CD4-positive, alpha-beta T cell (primary cell): ENCODE data around the gene INPP5A. TPM values are rescaled to one million over a fixed set of nuclear protein-coding genes. Genes with fewer than 3 reads are reported as not detected.

ENCODE experiments used
- ATAC-seq: fragments of 200-7000 bp; cut with Tn5 transposase; one replicate; pipeline ENCODE4 v1.10.0; 2022; ENCODE audit warnings: mild to moderate bottlenecking; ENCODE audit not compliant: poor library complexity
- CTCF ChIA-PET: fragments of 350-600 bp; sonication (Branson Sonifier 250); formaldehyde crosslinking; loops from one replicate; lab custom pipeline; 2021; ENCODE audit warnings: antibody characterized with exemption, inconsistent platforms; lab: Charles Lee
- POLR2A ChIA-PET: fragments of 350-600 bp; sonication (Branson Sonifier 250); formaldehyde crosslinking; loops from one replicate; lab custom pipeline; 2021; ENCODE audit warnings: antibody characterized with exemption, inconsistent platforms; lab: Charles Lee
- DNase-seq, 14 experiments: peaks; one replicate each; pipeline ENCODE4 v3.0.0-alpha.2; 2013 to 2020; ENCODE audit warnings: mixed read lengths in 2 of 14
- H3K27ac ChIP-seq, 2 donors: one replicate each; pipeline versions ENCODE4 v1.5.1 to v1.7.0; 2013; ENCODE audit warnings: low read length in 2 of 2, low read depth in 1 of 2, mild to moderate bottlenecking in 1 of 2
- H3K27me3 ChIP-seq, 2 experiments: 1 replicate in 1 of 2; 2 replicates in 1 of 2; pipeline versions ENCODE4 v1.6.1 to v1.7.0; 2013; ENCODE audit warnings: low read length in 2 of 2, control low read depth in 1 of 2, mild to moderate bottlenecking in 1 of 2, moderate library complexity in 1 of 2; ENCODE audit not compliant: insufficient read depth in 2 of 2, control insufficient read depth in 1 of 2
- H3K36me3 ChIP-seq: one replicate; pipeline ENCODE4 v1.6.1; 2013; ENCODE audit warnings: low read length, control low read depth; ENCODE audit not compliant: insufficient read depth
- H3K4me1 ChIP-seq: one replicate; pipeline ENCODE4 v1.6.1; 2013; ENCODE audit warnings: low read length, control low read depth; ENCODE audit not compliant: insufficient read depth
- H3K4me3 ChIP-seq: one replicate; pipeline ENCODE4 v1.5.1; 2013; ENCODE audit warnings: mild to moderate bottlenecking, low read length, moderate library complexity
- H3K9me3 ChIP-seq, 2 experiments: 1 replicate in 1 of 2; 2 replicates in 1 of 2; pipeline versions ENCODE4 v1.6.1 to v1.7.0; 2013; ENCODE audit warnings: low read length in 2 of 2, mild to moderate bottlenecking in 2 of 2, control low read depth in 1 of 2, moderate library complexity in 1 of 2; ENCODE audit not compliant: control insufficient read depth in 1 of 2, insufficient read depth in 1 of 2
- H3K27ac Mint-ChIP-seq: one replicate; pipeline ENCODE4 v1.8.0; 2020; ENCODE audit warnings: mixed read lengths
- H3K27me3 Mint-ChIP-seq: one replicate; pipeline ENCODE4 v1.8.0; 2021; ENCODE audit warnings: mixed read lengths
- H3K36me3 Mint-ChIP-seq: one replicate; pipeline ENCODE4 v1.8.0; 2021; ENCODE audit warnings: low read depth, mixed read lengths
- H3K4me1 Mint-ChIP-seq: one replicate; pipeline ENCODE4 v1.8.0; 2021; ENCODE audit warnings: low read depth, mixed read lengths
- H3K4me3 Mint-ChIP-seq: one replicate; pipeline ENCODE4 v1.8.0; 2020; ENCODE audit warnings: mild to moderate bottlenecking, mixed read lengths
- H3K9me3 Mint-ChIP-seq: one replicate; pipeline ENCODE4 v1.8.0; 2020; ENCODE audit warnings: mixed read lengths
- CTCF ChIP-seq: fragments of 200-600 bp; IDR thresholded peaks from one replicate; pipeline ENCODE4 v1.8.0; 2022; ENCODE audit warnings: antibody characterized with exemption, mild to moderate bottlenecking
- intact Hi-C, 2 experiments: fragments of 100-400 bp; cut with DNase I in 1 of 2; cut with micrococcal nuclease in 1 of 2; formaldehyde crosslinking; loops; one replicate each; pipeline versions ENCODE4 v1.15.1 to v1.9.0; 2023 to 2025; cut with DNase I, micrococcal nuclease
- total RNA-seq, 174 experiments: library from RNA in 2 of 174; stranded (reverse) in 2 of 174; gene quantifications; one replicate each; pipeline ENCODE4 v1.2.3 and lab custom pipeline; 2021 to 2026

Gene INPP5A
- total RNA-seq, 2 experiments from 2014 or later = 22.0 to 24.8 TPM

GRCh38 chr10:132707121-132707775, 169.7 kb downstream of the INPP5A start:
- Histone ChIP-seq H3K9me3 (peaks cover 16 to 51% of the 10 kb centered on the region in 2 experiments), H3K27ac (no peak overlapping the region), H3K36me3 (peaks cover 17% of the 10 kb centered on the region), H3K4me1 (no peaks in the 10 kb centered on the region), H3K4me3 (no peak overlapping the region), H3K27me3 (no peaks in the 10 kb centered on the region)
- no peak for TF ChIP-seq CTCF
- Mint-ChIP-seq H3K36me3 (peaks cover 77% of the 10 kb centered on the region), H3K4me3 (no peak overlapping the region), H3K27me3 (no peaks in the 10 kb centered on the region), H3K9me3 (peaks cover 5% of the 10 kb centered on the region), H3K4me1 (no peaks in the 10 kb centered on the region), H3K27ac (no peak overlapping the region)
- intact Hi-C loops = no loop called here
- CTCF ChIA-PET = no interaction called here
- ATAC-seq (no peak), DNase-seq (peak in 1 of 14 experiments; percentile 1)
- POLR2A ChIA-PET = no interaction called here

DNA sequence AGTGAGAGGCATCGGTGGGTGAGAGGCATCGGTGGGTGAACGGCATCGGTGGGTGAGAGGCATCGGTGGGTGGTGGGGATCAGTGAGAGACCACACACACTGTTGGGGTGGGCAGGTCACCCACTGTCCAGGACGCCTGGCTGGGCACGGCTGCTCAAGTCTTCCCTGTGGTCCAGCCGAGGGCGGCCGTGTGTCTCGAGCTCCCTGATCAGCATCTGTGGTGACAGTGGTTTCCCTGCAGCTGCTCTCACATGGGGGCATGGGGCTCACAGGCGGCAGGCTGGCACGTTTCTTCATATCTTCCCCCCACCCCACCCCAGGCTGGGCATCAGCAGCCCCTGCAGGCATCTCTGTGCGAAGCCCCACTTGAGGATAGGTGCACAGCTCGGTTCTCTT, 170.2 kb downstream of the INPP5A start:
- Mint-ChIP-seq H3K4me1 (no peaks in the 10 kb centered on the region), H3K9me3 (peaks cover 5% of the 10 kb centered on the region), H3K36me3 (peaks cover 78% of the 10 kb centered on the region), H3K4me3 (no peak overlapping the region), H3K27ac (no peak overlapping the region), H3K27me3 (no peaks in the 10 kb centered on the region)
- CTCF ChIA-PET = no interaction called here
- no peak for TF ChIP-seq CTCF
- Histone ChIP-seq H3K27ac (no peak overlapping the region), H3K9me3 (peaks cover 16 to 47% of the 10 kb centered on the region in 2 experiments), H3K4me1 (no peaks in the 10 kb centered on the region), H3K27me3 (no peaks in the 10 kb centered on the region), H3K36me3 (peaks cover 20% of the 10 kb centered on the region), H3K4me3 (no peak overlapping the region)
- intact Hi-C loops = no loop called here
- ATAC-seq = no peak
- POLR2A ChIA-PET = no interaction called here
- DNase-seq = peak in 1 of 14 experiments; percentile 2

GRCh38 chr10:132708441-132708840, 170.9 kb downstream of the INPP5A start:
- intact Hi-C loops = no loop called here
- ChIA-PET CTCF (no interaction called here), POLR2A (no interaction called here)
- ATAC-seq = no peak
- Mint-ChIP-seq H3K27ac (no peak overlapping the region), H3K27me3 (no peaks in the 10 kb centered on the region), H3K4me1 (no peaks in the 10 kb centered on the region), H3K9me3 (peaks cover 5% of the 10 kb centered on the region), H3K36me3 (peaks cover 85% of the 10 kb centered on the region), H3K4me3 (no peak overlapping the region)
- H3K4me3 ChIP-seq = no peak overlapping the region
- TF ChIP-seq CTCF = no peak
- H3K27me3 ChIP-seq = no peaks in the 10 kb centered on the region
- DNase-seq = no peak
- no peaks in the 10 kb centered on the region for H3K4me1 ChIP-seq
- no peak overlapping the region for H3K27ac ChIP-seq
- H3K36me3 ChIP-seq = peaks cover 19% of the 10 kb centered on the region
- H3K9me3 ChIP-seq = peaks cover 16 to 40% of the 10 kb centered on the region in 2 experiments
